A549 (cell line): ENCODE results near the gene TMIGD3.

Experiments used
- HDAC2 ChIP-seq: fragments of 200-600 bp; sonication (generic); IDR thresholded peaks from 2 replicates; pipeline ENCODE4 v1.6.1; 2016
- RNF2 ChIP-seq: fragments of 200-600 bp; sonication (generic); IDR thresholded peaks from 2 replicates; pipeline ENCODE4 v1.6.1; 2016; ENCODE audit warnings: low read depth, mild to moderate bottlenecking, antibody characterized with exemption, moderate library complexity, borderline replicate concordance
- TF ChIP-seq, protein P1 (sequence below): fragments of >200 bp; sonication (Bioruptor Twin); formaldehyde crosslinking; IDR thresholded peaks from 3 replicates; pipeline ENCODE4 v1.5.1; 2016

DNA sequence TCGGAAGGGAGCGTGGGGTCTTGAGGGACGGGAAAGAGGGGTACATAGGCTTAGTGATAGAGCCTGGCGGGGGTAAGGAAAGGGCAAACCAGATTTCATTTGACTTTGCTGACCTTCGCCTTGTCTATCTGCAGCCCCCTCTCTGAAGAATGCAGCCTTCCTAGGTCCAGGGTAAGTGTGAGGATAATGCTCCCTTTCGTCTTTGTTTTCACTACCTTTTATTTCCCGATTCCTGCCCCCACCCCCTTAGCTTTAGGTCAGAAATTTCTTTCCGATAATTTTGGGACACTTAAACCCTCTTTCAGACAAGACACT lies 53.8 kb downstream of the TMIGD3 start:
- TF ChIP-seq, protein P1, sequence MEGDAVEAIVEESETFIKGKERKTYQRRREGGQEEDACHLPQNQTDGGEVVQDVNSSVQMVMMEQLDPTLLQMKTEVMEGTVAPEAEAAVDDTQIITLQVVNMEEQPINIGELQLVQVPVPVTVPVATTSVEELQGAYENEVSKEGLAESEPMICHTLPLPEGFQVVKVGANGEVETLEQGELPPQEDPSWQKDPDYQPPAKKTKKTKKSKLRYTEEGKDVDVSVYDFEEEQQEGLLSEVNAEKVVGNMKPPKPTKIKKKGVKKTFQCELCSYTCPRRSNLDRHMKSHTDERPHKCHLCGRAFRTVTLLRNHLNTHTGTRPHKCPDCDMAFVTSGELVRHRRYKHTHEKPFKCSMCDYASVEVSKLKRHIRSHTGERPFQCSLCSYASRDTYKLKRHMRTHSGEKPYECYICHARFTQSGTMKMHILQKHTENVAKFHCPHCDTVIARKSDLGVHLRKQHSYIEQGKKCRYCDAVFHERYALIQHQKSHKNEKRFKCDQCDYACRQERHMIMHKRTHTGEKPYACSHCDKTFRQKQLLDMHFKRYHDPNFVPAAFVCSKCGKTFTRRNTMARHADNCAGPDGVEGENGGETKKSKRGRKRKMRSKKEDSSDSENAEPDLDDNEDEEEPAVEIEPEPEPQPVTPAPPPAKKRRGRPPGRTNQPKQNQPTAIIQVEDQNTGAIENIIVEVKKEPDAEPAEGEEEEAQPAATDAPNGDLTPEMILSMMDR, result no peak
- TF ChIP-seq HDAC2, result no peak
- TF ChIP-seq RNF2, result no peak
